Breast epithelium (tissue), 3 donors: ENCODE data around the gene RMDN3.

ENCODE experiments used
- POLR2A ChIP-seq: fragments of 450-650 bp; IDR thresholded peaks from one replicate; pipeline ENCODE4 v1.6.1; 2016; ENCODE audit warnings: antibody characterized with exemption, mild to moderate bottlenecking, moderate library complexity
- POLR2AphosphoS5 ChIP-seq, 3 donors: sonication (generic); formaldehyde crosslinking; IDR thresholded peaks; one replicate each; pipeline ENCODE4 v1.6.1; 2017; ENCODE audit warnings: antibody characterized with exemption in 3 of 3
- TF ChIP-seq, protein P1 (sequence below), 3 donors: fragments of 450-650 bp; IDR thresholded peaks; one replicate each; pipeline ENCODE4 v1.5.1; 2016 to 2017; ENCODE audit warnings: antibody characterized with exemption in 3 of 3, mild to moderate bottlenecking in 3 of 3, moderate library complexity in 3 of 3

DNA sequence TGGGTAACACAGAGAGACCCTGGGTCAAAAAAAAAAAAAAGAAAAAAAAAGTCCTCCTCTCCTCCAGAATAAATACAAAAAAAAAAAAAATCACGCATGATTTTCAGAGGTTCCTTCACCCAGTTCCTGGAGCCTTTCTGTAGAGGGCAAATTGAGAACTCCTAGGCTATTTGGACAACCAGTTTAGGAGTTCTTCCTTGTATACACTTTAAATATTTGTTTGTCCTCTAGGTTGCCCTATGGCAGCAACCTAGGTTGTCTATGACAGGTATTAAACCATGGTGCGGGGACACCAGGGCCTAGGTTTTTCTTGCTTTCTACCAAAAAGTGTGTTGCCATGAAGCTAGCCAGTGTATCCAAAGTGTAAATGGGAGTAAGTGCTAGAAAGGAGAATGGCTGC lies 48.0 kb upstream of the RMDN3 start:
- TF ChIP-seq, protein P1, sequence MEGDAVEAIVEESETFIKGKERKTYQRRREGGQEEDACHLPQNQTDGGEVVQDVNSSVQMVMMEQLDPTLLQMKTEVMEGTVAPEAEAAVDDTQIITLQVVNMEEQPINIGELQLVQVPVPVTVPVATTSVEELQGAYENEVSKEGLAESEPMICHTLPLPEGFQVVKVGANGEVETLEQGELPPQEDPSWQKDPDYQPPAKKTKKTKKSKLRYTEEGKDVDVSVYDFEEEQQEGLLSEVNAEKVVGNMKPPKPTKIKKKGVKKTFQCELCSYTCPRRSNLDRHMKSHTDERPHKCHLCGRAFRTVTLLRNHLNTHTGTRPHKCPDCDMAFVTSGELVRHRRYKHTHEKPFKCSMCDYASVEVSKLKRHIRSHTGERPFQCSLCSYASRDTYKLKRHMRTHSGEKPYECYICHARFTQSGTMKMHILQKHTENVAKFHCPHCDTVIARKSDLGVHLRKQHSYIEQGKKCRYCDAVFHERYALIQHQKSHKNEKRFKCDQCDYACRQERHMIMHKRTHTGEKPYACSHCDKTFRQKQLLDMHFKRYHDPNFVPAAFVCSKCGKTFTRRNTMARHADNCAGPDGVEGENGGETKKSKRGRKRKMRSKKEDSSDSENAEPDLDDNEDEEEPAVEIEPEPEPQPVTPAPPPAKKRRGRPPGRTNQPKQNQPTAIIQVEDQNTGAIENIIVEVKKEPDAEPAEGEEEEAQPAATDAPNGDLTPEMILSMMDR (IDR thresholded peaks at IDR 0.05) = no peak
- TF ChIP-seq POLR2A (no peak), POLR2AphosphoS5 (IDR thresholded peaks at IDR 0.05) (no peak)
